ENCODE results near the gene LIME1. TPM values are rescaled to one million over a fixed set of nuclear protein-coding genes. Genes with fewer than 3 reads are reported as not detected.
A peak's percentile ranks its signal among the peaks of the same experiment; 100 is the strongest.

LIME1 gene
- polyA plus RNA-seq, 2 of the 4 experiments (the other 2 are of a cell fraction) = 2.5 to 6.5 TPM

DNA sequence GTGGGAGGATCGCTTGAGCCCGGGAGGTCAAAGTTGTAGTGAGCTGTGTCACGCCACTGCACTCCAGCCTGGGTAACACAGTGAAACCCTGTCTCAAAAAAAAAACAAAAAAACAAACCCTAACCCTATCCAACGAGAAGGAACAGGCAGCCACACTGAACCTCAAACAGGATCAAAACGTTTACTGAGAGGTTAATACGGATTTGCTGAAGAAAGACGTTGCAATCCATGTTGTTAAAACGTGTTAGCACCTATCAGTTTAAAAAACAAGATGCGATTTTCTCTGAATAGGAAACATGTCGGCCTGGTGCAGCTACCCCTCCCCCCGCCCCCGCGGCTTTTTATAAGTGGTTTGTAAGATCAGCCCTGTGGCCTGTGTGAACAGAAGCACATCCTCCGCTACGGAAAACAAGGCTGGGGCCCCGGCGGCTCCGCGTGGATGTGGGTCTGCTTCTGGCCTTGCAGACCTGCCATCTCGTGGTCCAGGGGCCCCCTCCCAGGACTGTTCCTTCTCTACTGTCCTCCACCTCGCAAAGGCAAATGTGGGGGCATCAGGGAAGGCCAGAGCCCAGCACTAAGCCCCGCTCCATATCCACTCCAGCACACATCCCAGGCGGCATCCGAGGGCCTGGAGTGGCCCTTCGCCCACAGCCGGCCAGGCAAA lies 14.5 kb downstream of the LIME1 start:
- Histone ChIP-seq H3K4me1 (no peaks in the 10 kb centered on the region), H3K4me2 (no peak overlapping the region), H3K4me3 (no peak overlapping the region), H3K27ac (no peak overlapping the region), H3K9me3 (no peaks in the 10 kb centered on the region)
- 81% methylated on average over 25 of the region's 26 CpGs for WGBS (ENCODE audit: missing lambda C conversion rate)
- FAIRE-seq = no peak
- no peak for DNase-seq (ENCODE audit: low read depth in 1 of 2, low spot score in 1 of 2)
- no peak for ATAC-seq
- CTCF ChIA-PET = interaction anchor here (0.7 to 3.9 kb wide), 3 partner anchors 10 to 35 kb away, joined by 3 to 12 read pairs (median 3); no protein-coding TSS in a partner anchor
- TF ChIP-seq NFE2L2 (conservative IDR thresholded peaks at IDR 0.05; ENCODE audit: low read length) = no peak
- no peak for TF ChIP-seq HDAC2 (IDR thresholded peaks at IDR 0.05)
- TF ChIP-seq NR3C1 (IDR thresholded peaks at IDR 0.05) = no peak
- TF ChIP-seq ATOH8 (CRISPR knock-in tag; IDR thresholded peaks at IDR 0.05; ENCODE audit: low read depth) = no peak
- TF ChIP-seq, protein P1, sequence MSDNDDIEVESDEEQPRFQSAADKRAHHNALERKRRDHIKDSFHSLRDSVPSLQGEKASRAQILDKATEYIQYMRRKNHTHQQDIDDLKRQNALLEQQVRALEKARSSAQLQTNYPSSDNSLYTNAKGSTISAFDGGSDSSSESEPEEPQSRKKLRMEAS (IDR thresholded peaks at IDR 0.05) = no peak
- POLR2A ChIA-PET = interaction anchor here (1.0 to 1.8 kb wide), 3 partner anchors 10 to 114 kb away, joined by 3 to 7 read pairs (median 5); partner anchors contain the start of gene TPD52L2

GRCh38 chr20:63751471-63752271 lies 15.2 kb downstream of the LIME1 start:
- 77% methylated on average over 27 of the region's 45 CpGs for WGBS (ENCODE audit: missing lambda C conversion rate)
- Histone ChIP-seq H3K27ac (no peak overlapping the region), H3K4me2 (no peak overlapping the region), H3K4me1 (no peaks in the 10 kb centered on the region), H3K4me3 (no peak overlapping the region), H3K9me3 (no peaks in the 10 kb centered on the region)
- no peak for DNase-seq (ENCODE audit: low read depth in 1 of 2, low spot score in 1 of 2)
- TF ChIP-seq CHD2 (IDR thresholded peaks at IDR 0.05; ENCODE audit: low read length, partially characterized antibody) (no peak), KDM5A (IDR thresholded peaks at IDR 0.05) (no peak), ZC3H11A (IDR thresholded peaks at IDR 0.05) (no peak), TFCP2L1 (CRISPR knock-in tag; IDR thresholded peaks at IDR 0.05) (no peak), RCOR1 (IDR thresholded peaks at IDR 0.05; ENCODE audit: low read depth, low read length) (no peak), HEYL (CRISPR knock-in tag; IDR thresholded peaks at IDR 0.05) (no peak), HDAC2 (IDR thresholded peaks at IDR 0.05) (no peak), EHMT2 (IDR thresholded peaks at IDR 0.05; ENCODE audit: low read depth) (no peak), EHF (CRISPR knock-in tag; IDR thresholded peaks at IDR 0.05) (no peak)
- TF ChIP-seq, protein P1 (IDR thresholded peaks at IDR 0.05) = no peak
- ATAC-seq = peak in 1 of 2 experiments; percentile 15; a peak in 2 of 6 replicates
- FAIRE-seq = no peak
- CTCF ChIA-PET = interaction anchor here (3.9 kb wide), 1 partner anchor 11 kb away, joined by 12 read pairs; no protein-coding TSS in a partner anchor
- POLR2A ChIA-PET = interaction anchor here (1.0 kb wide), 1 partner anchor 11 kb away, joined by 3 read pairs; no protein-coding TSS in a partner anchor

- no peaks in the 10 kb centered on the region for H3K9me3 ChIP-seq
- WGBS (ENCODE audit: missing lambda C conversion rate) = 91% methylated on average over 44 of the region's 50 CpGs
- no peaks in the 10 kb centered on the region for H3K4me1 ChIP-seq
- no peak for TF ChIP-seq KDM1A (IDR thresholded peaks at IDR 0.05; ENCODE audit: low read depth)
- TF ChIP-seq MAFK (IDR thresholded peaks at IDR 0.05; ENCODE audit: partially characterized antibody) = no peak
- TF ChIP-seq CBX2 (IDR thresholded peaks at IDR 0.05; ENCODE audit: borderline replicate concordance, low read depth) = no peak
- TF ChIP-seq POLR2A (IDR thresholded peaks at IDR 0.05; ENCODE audit: low read length) = no peak
- TF ChIP-seq RFX5 (IDR thresholded peaks at IDR 0.05) = no peak
- TF ChIP-seq CHD4 (IDR thresholded peaks at IDR 0.05; ENCODE audit: borderline replicate concordance) = no peak
- TF ChIP-seq, protein P2, sequence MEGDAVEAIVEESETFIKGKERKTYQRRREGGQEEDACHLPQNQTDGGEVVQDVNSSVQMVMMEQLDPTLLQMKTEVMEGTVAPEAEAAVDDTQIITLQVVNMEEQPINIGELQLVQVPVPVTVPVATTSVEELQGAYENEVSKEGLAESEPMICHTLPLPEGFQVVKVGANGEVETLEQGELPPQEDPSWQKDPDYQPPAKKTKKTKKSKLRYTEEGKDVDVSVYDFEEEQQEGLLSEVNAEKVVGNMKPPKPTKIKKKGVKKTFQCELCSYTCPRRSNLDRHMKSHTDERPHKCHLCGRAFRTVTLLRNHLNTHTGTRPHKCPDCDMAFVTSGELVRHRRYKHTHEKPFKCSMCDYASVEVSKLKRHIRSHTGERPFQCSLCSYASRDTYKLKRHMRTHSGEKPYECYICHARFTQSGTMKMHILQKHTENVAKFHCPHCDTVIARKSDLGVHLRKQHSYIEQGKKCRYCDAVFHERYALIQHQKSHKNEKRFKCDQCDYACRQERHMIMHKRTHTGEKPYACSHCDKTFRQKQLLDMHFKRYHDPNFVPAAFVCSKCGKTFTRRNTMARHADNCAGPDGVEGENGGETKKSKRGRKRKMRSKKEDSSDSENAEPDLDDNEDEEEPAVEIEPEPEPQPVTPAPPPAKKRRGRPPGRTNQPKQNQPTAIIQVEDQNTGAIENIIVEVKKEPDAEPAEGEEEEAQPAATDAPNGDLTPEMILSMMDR (IDR thresholded peaks at IDR 0.05) = no peak
- TF ChIP-seq RNF2 (IDR thresholded peaks at IDR 0.05; ENCODE audit: borderline replicate concordance, low read depth) = no peak
- TF ChIP-seq RCOR1 (IDR thresholded peaks at IDR 0.05; ENCODE audit: low read depth, low read length) = no peak
- TF ChIP-seq ATOH8 (CRISPR knock-in tag; IDR thresholded peaks at IDR 0.05; ENCODE audit: low read depth) = no peak
- TF ChIP-seq, protein P1 (IDR thresholded peaks at IDR 0.05) = no peak
- no peak for TF ChIP-seq TFCP2L1 (CRISPR knock-in tag; IDR thresholded peaks at IDR 0.05)
- no peak for TF ChIP-seq ZSCAN20 (CRISPR knock-in tag; IDR thresholded peaks at IDR 0.05)
- FAIRE-seq = no peak
- ATAC-seq = peak in 1 of 2 experiments; percentile 39; a peak in 3 of 6 replicates
- DNase-seq (ENCODE audit: low read depth in 1 of 2, low spot score in 1 of 2) = no peak
- H3K27ac ChIP-seq = no peak overlapping the region
- no peak overlapping the region for H3K4me3 ChIP-seq
- ChIA-PET POLR2A (no interaction called here), CTCF (interaction anchor here (1.9 to 3.9 kb wide), 2 partner anchors 11 to 24 kb away, joined by 5 to 12 read pairs; no protein-coding TSS in a partner anchor)
- no peak overlapping the region for H3K4me2 ChIP-seq
Observed at GRCh38 chr20:63752411-63753101, 16.1 kb downstream of the LIME1 start.
